Measurements from ENCODE around the gene PPM1G. TPM values are rescaled to one million over a fixed set of nuclear protein-coding genes. Genes with fewer than 3 reads are reported as not detected.

The PPM1G gene
- polyA plus RNA-seq, 1 of the 3 experiments (the other 2 are of a cell fraction) = 113 TPM

DNA sequence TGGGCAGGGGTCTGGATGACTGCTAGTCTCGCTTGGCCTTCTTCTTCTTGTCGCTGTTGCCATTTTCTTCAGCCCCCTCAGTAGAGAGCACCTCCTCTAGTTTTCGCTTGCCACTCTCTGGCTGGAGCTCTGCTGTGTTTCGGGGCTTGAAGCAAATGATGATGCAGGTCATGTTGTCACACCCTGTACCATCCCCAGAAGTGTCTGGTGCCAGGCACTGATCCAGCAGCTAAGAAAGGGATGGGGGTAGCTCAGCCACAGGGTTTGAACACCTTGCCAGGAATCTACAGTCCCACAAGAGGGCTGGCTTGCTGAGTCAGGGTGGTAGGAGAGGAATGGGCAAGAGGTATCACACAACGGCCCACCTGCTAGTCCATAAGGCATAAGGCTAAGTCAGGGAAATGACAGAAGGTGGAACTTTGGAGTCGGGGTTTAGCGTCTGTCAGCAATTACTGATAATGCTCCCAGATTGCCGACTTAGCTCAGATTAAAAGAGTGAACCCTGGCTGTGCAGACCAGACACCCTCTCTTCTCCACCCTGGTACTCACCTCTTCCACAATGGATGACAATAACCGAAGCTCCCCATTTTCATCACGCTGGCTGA lies 27.7 kb downstream of the PPM1G start:
- POLR2A ChIA-PET = interaction anchor here (0.9 to 4.4 kb wide), 4 partner anchors 11 to 46 kb away, joined by 4 to 34 read pairs (median 18); partner anchors contain the start of genes EIF2B4, GTF3C2, NRBP1 and PPM1G
- CTCF ChIA-PET = interaction anchor here (0.7 to 5.7 kb wide), 3 partner anchors 11 to 26 kb away, joined by 3 to 36 read pairs (median 28); partner anchors contain the start of genes EIF2B4, PPM1G and SNX17
- Histone ChIP-seq H3K36me3 (replicated peaks in 1 of 2; ENCODE audit: control insufficient read depth in 1 of 2, insufficient read depth in 2 of 2, low read length in 1 of 2) (peaks cover 46 to 77% of the 10 kb centered on the region in 2 experiments), H4K20me1 (ENCODE audit: insufficient read depth) (peaks cover 4% of the 10 kb centered on the region; the same call in 1 of the 2 replicates), H2AFZ (ENCODE audit: low read depth) (no peak overlapping the region), H3K27ac (ENCODE audit: low read depth in 2 of 2, low read length in 1 of 2) (peak overlapping the region; percentile 68 to 95; a peak in 3 of 4 replicates), H3K9me3 (no peaks in the 10 kb centered on the region), H3F3A (replicated peaks; ENCODE audit: insufficient read depth) (peaks cover 44% of the 10 kb centered on the region), H3K4me2 (no peak overlapping the region), H3K4me3 (ENCODE audit: low read depth in 2 of 2, low read length in 1 of 2) (no peak overlapping the region), H3K9me2 (no peaks in the 10 kb centered on the region), H3K27me3 (ENCODE audit: insufficient read depth) (no peaks in the 10 kb centered on the region), H3K4me1 (ENCODE audit: control insufficient read depth in 1 of 2, insufficient read depth in 2 of 2, low read depth in 1 of 2, low read length in 1 of 2) (peaks cover 15 to 45% of the 10 kb centered on the region in 2 experiments; a peak in 3 of 4 replicates), H3K79me2 (ENCODE audit: insufficient read depth) (peaks cover 36% of the 10 kb centered on the region), H3K9ac (no peak overlapping the region)
- no peak for DNase-seq
- TF ChIP-seq GATA2 (CRISPR knock-in tag; IDR thresholded peaks at IDR 0.05) (no peak), MEF2A (IDR thresholded peaks at IDR 0.05; ENCODE audit: borderline replicate concordance, low read depth) (no peak), EP300 (IDR thresholded peaks at IDR 0.05; ENCODE audit: borderline replicate concordance in 1 of 2, low read depth in 1 of 2, low read length in 1 of 2) (no peak)
- TF ChIP-seq, protein P1, sequence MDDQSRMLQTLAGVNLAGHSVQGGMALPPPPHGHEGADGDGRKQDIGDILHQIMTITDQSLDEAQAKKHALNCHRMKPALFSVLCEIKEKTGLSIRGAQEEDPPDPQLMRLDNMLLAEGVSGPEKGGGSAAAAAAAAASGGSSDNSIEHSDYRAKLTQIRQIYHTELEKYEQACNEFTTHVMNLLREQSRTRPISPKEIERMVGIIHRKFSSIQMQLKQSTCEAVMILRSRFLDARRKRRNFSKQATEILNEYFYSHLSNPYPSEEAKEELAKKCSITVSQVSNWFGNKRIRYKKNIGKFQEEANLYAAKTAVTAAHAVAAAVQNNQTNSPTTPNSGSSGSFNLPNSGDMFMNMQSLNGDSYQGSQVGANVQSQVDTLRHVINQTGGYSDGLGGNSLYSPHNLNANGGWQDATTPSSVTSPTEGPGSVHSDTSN (IDR thresholded peaks at IDR 0.05) = no peak
- 88% methylated on average over 10 of the region's 10 CpGs for WGBS (ENCODE audit: low lambda C conversion rate)

DNA sequence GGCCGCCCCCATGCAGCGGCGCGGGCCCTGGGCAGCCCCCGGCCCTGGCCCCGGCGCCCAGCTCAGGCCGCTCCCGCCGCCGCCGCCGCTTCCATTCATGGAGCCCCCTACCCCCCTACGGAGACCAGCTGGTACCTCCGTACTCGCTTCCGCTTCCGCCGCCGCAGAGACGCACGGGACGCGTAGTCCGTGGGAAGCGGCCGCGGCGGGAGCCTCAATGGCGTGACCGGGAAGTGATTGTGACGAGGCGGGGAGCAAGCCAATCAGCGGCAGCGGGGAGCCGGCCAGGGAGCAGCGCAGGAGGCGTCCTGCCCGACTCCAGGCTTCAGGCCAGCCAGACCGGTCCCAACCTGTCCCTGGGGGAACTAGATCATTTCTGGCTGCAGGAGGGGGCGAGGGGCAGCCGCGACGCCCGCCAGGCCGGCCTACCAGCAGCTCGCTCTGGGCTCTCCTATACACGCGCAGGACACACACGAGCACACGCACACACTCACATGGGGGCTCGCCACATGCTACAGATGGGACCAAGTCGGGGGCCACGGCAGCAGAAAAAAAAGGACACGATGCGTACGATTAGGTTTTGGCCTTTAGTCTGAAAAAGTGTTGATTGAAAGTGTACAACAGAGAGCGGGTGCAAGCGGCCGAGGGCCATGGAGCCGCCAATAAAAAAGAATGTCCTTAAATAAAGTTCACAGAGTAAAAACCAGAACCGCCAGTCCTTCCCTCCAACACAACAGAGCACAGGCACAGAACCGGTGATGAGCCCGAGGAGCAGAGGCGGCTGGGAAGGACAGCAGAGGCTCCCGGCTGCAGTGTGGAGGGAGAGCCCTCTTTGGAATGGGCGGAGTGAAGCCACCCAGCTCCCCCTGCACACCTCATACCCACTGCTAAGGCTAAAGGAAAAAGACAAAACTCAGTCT lies 28.5 kb downstream of the PPM1G start, which contains the start of gene ZNF513:
ZNF513 (minus strand) TSS at position 109 of the 920 bp plus-strand sequence. CDS start 208 bp downstream, outside the sequence.
- H3K4me2 ChIP-seq = peak within 1 kb of the TSS; percentile 89
- peak within 1 kb of the TSS; percentile 87; the same call in 1 of the 2 replicates for H2AFZ ChIP-seq (ENCODE audit: low read depth)
- peaks cover 15 to 53% of the 10 kb centered on the region in 2 experiments; a peak in 3 of 4 replicates for H3K4me1 ChIP-seq (ENCODE audit: control insufficient read depth in 1 of 2, insufficient read depth in 2 of 2, low read depth in 1 of 2, low read length in 1 of 2)
- peak within 1 kb of the TSS; percentile 77 for H3K9ac ChIP-seq
- no peaks in the 10 kb centered on the region for H3K9me3 ChIP-seq
- CTCF ChIA-PET = interaction anchor here (0.9 to 5.7 kb wide), 7 partner anchors 11 to 302 kb away, joined by 3 to 36 read pairs (median 4); partner anchors contain the start of genes EIF2B4, GTF3C2, PPM1G and SNX17
- peak within 1 kb of the TSS; percentile 68 to 95 for H3K27ac ChIP-seq (ENCODE audit: low read depth in 2 of 2, low read length in 1 of 2)
- POLR2A ChIA-PET = interaction anchor here (0.6 to 4.4 kb wide), 7 partner anchors 10 to 488 kb away, joined by 3 to 34 read pairs (median 17); partner anchors contain the start of genes EIF2B4, GTF3C2, NRBP1 and PPM1G
- H3F3A ChIP-seq (replicated peaks; ENCODE audit: insufficient read depth) = peaks cover 44% of the 10 kb centered on the region
- H3K79me2 ChIP-seq (ENCODE audit: insufficient read depth) = peaks cover 29% of the 10 kb centered on the region
- H3K9me2 ChIP-seq = no peaks in the 10 kb centered on the region
- peaks cover 42 to 81% of the 10 kb centered on the region in 2 experiments for H3K36me3 ChIP-seq (replicated peaks in 1 of 2; ENCODE audit: control insufficient read depth in 1 of 2, insufficient read depth in 2 of 2, low read length in 1 of 2)
- no peaks in the 10 kb centered on the region for H3K27me3 ChIP-seq (ENCODE audit: insufficient read depth)
- peak within 1 kb of the TSS; percentile 80 to 86 for H3K4me3 ChIP-seq (ENCODE audit: low read depth in 2 of 2, low read length in 1 of 2)
- peak; percentile 99 for DNase-seq
- 25% methylated on average over 38 of the region's 67 CpGs for WGBS (ENCODE audit: low lambda C conversion rate)
- H4K20me1 ChIP-seq (ENCODE audit: insufficient read depth) = peaks cover 4% of the 10 kb centered on the region; the same call in 1 of the 2 replicates
- TF ChIP-seq FOSL2 (IDR thresholded peaks at IDR 0.05; ENCODE audit: borderline replicate concordance, low read depth) (no peak; the same call in 1 of the 2 replicates), RCOR1 (IDR thresholded peaks at IDR 0.05; ENCODE audit: low read length) (0 out of 2 replicates have a peak, but pooled peaks have one; percentile 28), POLR2AphosphoS5 (IDR thresholded peaks at IDR 0.05; ENCODE audit: low read depth, low read length) (peak; percentile 95), TCF12 (IDR thresholded peaks at IDR 0.05) (peak; percentile 55; the same call in 1 of the 2 replicates), RAD21 (IDR thresholded peaks at IDR 0.05; ENCODE audit: low read length) (no peak), TEAD4 (IDR thresholded peaks at IDR 0.05; ENCODE audit: borderline replicate concordance, insufficient read depth) (no peak), ELF1 (IDR thresholded peaks at IDR 0.05) (peak; percentile 94), RXRA (IDR thresholded peaks at IDR 0.05; ENCODE audit: borderline replicate concordance, low read depth) (no peak)
- TF ChIP-seq, protein P2, sequence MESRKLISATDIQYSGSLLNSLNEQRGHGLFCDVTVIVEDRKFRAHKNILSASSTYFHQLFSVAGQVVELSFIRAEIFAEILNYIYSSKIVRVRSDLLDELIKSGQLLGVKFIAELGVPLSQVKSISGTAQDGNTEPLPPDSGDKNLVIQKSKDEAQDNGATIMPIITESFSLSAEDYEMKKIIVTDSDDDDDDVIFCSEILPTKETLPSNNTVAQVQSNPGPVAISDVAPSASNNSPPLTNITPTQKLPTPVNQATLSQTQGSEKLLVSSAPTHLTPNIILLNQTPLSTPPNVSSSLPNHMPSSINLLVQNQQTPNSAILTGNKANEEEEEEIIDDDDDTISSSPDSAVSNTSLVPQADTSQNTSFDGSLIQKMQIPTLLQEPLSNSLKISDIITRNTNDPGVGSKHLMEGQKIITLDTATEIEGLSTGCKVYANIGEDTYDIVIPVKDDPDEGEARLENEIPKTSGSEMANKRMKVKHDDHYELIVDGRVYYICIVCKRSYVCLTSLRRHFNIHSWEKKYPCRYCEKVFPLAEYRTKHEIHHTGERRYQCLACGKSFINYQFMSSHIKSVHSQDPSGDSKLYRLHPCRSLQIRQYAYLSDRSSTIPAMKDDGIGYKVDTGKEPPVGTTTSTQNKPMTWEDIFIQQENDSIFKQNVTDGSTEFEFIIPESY (IDR thresholded peaks at IDR 0.05; ENCODE audit: borderline replicate concordance, low read depth) = peak; percentile 58; the same call in 1 of the 2 replicates
- TF ChIP-seq, protein P3, sequence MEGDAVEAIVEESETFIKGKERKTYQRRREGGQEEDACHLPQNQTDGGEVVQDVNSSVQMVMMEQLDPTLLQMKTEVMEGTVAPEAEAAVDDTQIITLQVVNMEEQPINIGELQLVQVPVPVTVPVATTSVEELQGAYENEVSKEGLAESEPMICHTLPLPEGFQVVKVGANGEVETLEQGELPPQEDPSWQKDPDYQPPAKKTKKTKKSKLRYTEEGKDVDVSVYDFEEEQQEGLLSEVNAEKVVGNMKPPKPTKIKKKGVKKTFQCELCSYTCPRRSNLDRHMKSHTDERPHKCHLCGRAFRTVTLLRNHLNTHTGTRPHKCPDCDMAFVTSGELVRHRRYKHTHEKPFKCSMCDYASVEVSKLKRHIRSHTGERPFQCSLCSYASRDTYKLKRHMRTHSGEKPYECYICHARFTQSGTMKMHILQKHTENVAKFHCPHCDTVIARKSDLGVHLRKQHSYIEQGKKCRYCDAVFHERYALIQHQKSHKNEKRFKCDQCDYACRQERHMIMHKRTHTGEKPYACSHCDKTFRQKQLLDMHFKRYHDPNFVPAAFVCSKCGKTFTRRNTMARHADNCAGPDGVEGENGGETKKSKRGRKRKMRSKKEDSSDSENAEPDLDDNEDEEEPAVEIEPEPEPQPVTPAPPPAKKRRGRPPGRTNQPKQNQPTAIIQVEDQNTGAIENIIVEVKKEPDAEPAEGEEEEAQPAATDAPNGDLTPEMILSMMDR (IDR thresholded peaks at IDR 0.05) = no peak
- TF ChIP-seq, protein P1 (IDR thresholded peaks at IDR 0.05) = peak; percentile 66
- TF ChIP-seq, protein P4, sequence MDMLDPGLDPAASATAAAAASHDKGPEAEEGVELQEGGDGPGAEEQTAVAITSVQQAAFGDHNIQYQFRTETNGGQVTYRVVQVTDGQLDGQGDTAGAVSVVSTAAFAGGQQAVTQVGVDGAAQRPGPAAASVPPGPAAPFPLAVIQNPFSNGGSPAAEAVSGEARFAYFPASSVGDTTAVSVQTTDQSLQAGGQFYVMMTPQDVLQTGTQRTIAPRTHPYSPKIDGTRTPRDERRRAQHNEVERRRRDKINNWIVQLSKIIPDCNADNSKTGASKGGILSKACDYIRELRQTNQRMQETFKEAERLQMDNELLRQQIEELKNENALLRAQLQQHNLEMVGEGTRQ (IDR thresholded peaks at IDR 0.05; ENCODE audit: borderline replicate concordance, low read depth, low read length) = no peak
